HepG2 (cell line): ENCODE measurements around the gene DAPK3. TPM values are rescaled to one million over a fixed set of nuclear protein-coding genes. Genes with fewer than 3 reads are reported as not detected.
A peak's percentile ranks its signal among the peaks of the same experiment; 100 is the strongest.
"Not testable (repeated sequence)": the region's sequence is repeated elsewhere in the genome, so short reads cannot be mapped to it uniquely, and the experiment has no call there.

Experiments
- ATAC-seq: fragments of 200-7000 bp; cut with Tn5 transposase; 3 replicates; pipeline ENCODE4 v1.9.1; 2020; ENCODE audit warnings: mild to moderate bottlenecking, moderate library complexity
- BruUV-seq: library from RNA; stranded (reverse); fragments of 400-500 nt; replicated peaks from 2 replicates; lab custom pipeline; 2021; lab: Mats Ljungman, UMichigan
- CTCF ChIA-PET: fragments of 300-600 bp; formaldehyde crosslinking; extraction: SDS; loops from one replicate; lab custom pipeline; 2021; ENCODE audit warnings: low total read pairs, inconsistent platforms, low intra/inter-chr PET ratio; lab: Yijun Ruan, JAX
- POLR2A ChIA-PET: fragments of 350-600 bp; sonication (Branson Sonifier 250); formaldehyde crosslinking; loops from one replicate; lab custom pipeline; 2020; ENCODE audit warnings: antibody characterized with exemption, inconsistent platforms; lab: Yijun Ruan, JAX
- DNase-seq: peaks from one replicate; pipeline ENCODE4 v3.0.0-alpha.2; 2015; ENCODE audit warnings: low spot score
- FAIRE-seq: peaks from 3 replicates; lab custom pipeline; 2011; peaks lifted over from hg19 to GRCh38; lab: Jason Lieb, UNC
- H2AFZ ChIP-seq: one replicate; pipeline ENCODE4 v1.6.1; 2011; ENCODE audit warnings: low read length, inconsistent platforms
- H3K27ac ChIP-seq: fragments of 300-600 bp; 3 replicates; pipeline ENCODE4 v1.8.0; 2011; ENCODE audit warnings: mixed run types, mild to moderate bottlenecking, mixed read lengths, low read length, inconsistent platforms; ENCODE audit not compliant: insufficient read depth; ENCODE audit errors: extremely low read length
- H3K27me3 ChIP-seq, 2 experiments: fragments of 200-600 bp in 1 of 2; 2 replicates in 1 of 2; 3 replicates in 1 of 2; pipeline versions ENCODE4 v1.6.0 to v1.8.0; 2011; ENCODE audit warnings: low read length in 2 of 2, mild to moderate bottlenecking in 2 of 2, moderate library complexity in 2 of 2, inconsistent platforms in 1 of 2; ENCODE audit not compliant: insufficient read depth in 2 of 2, control insufficient read depth in 1 of 2
- H3K36me3 ChIP-seq, 2 experiments: fragments of 200-600 bp in 1 of 2; replicated peaks in 1 of 2; 2 replicates in 1 of 2; 3 replicates in 1 of 2; pipeline versions ENCODE4 v1.5.1 to v1.8.0; 2011; ENCODE audit warnings: low read length in 2 of 2, inconsistent platforms in 1 of 2; ENCODE audit not compliant: insufficient read depth in 2 of 2, control insufficient read depth in 1 of 2
- H3K4me1 ChIP-seq: 2 replicates; pipeline ENCODE4 v1.5.1; 2012; ENCODE audit warnings: low read length, inconsistent platforms; ENCODE audit not compliant: insufficient read depth
- H3K4me2 ChIP-seq: 2 replicates; pipeline ENCODE4 v1.6.0; 2011; ENCODE audit warnings: low read depth, low read length, inconsistent platforms
- H3K4me3 ChIP-seq, 3 experiments: fragments of 200-600 bp in 1 of 3; sonication (generic), shearing (Covaris generic) in 1 of 3; replicated peaks in 1 of 3; 2 replicates each; pipeline ENCODE4 v1.5.1; 2011 to 2016; ENCODE audit warnings: low read length in 3 of 3, inconsistent platforms in 2 of 3, low read depth in 2 of 3, mild to moderate bottlenecking in 2 of 3, control low read depth in 1 of 3, mixed read lengths in 1 of 3; ENCODE audit not compliant: insufficient read depth in 1 of 3
- H3K79me2 ChIP-seq: one replicate; pipeline ENCODE4 v1.6.1; 2011; ENCODE audit warnings: low read length, inconsistent platforms; ENCODE audit not compliant: insufficient read depth
- H3K9ac ChIP-seq: 2 replicates; pipeline ENCODE4 v1.6.0; 2011; ENCODE audit warnings: mild to moderate bottlenecking, low read depth, low read length, inconsistent platforms; ENCODE audit not compliant: insufficient read depth
- H3K9me3 ChIP-seq: 2 replicates; pipeline ENCODE4 v1.5.1; 2012; ENCODE audit warnings: mild to moderate bottlenecking, low read length
- H4K20me1 ChIP-seq: 2 replicates; pipeline ENCODE4 v1.6.0; 2011; ENCODE audit warnings: inconsistent platforms, mild to moderate bottlenecking, low read length, moderate library complexity; ENCODE audit not compliant: insufficient read depth
- ARID5B ChIP-seq: IDR thresholded peaks from 2 replicates; pipeline ENCODE4 v1.4.0; 2020; ENCODE audit warnings: mild to moderate bottlenecking, missing genetic modification reagents
- FOXC1 ChIP-seq: sonication (generic); formaldehyde crosslinking; IDR thresholded peaks from 2 replicates; pipeline ENCODE4 v1.8.0; 2022; ENCODE audit warnings: mild to moderate bottlenecking, missing genetic modification reagents, borderline replicate concordance
- FOXP4 ChIP-seq: sonication (generic); formaldehyde crosslinking; IDR thresholded peaks from 2 replicates; pipeline ENCODE4 v1.4.0; 2020; ENCODE audit warnings: missing genetic modification reagents
- MIXL1 ChIP-seq: IDR thresholded peaks from 2 replicates; pipeline ENCODE4 v1.6.1; 2016
- RARA ChIP-seq: IDR thresholded peaks from 2 replicates; pipeline ENCODE4 v1.6.1; 2016; ENCODE audit warnings: missing genetic modification reagents, missing compliant biosample characterization
- ZNF121 ChIP-seq: sonication (generic); formaldehyde crosslinking; IDR thresholded peaks from 2 replicates; pipeline ENCODE4 v1.5.0; 2020; ENCODE audit warnings: mild to moderate bottlenecking, missing genetic modification reagents
- WGBS: methylation state at CpG from one replicate; pipeline ENCODE4 v1.1.6; 2017; ENCODE audit warnings: low lambda C conversion rate; 5-methylcytosine and 5-hydroxymethylcytosine counted together
- in situ Hi-C: cut with HindIII; loops from 2 replicates; pipeline ENCODE4 v1.10.0; 2017; ENCODE audit warnings: low pct_unique_long_range_greater_than_20kb; ENCODE audit not compliant: extremely low pct_ligation_motif_present
- intact Hi-C: fragments of 100-400 bp; cut with micrococcal nuclease; formaldehyde crosslinking; loops from one replicate; pipeline ENCODE4 v1.10.0; 2022; ENCODE audit not compliant: unreplicated experiment
- polyA plus RNA-seq, 8 experiments: library from polyadenylated mRNA; depleted of rRNA in 3 of 8; stranded (reverse) in 7 of 8; unstranded in 1 of 8; fragments of >200 nt; fragmentation: Illumina TruSeq in 4 of 8; extraction: Trizol in 4 of 8; gene quantifications; 2 replicates each; pipeline versions ENCODE4 v1.2.1 to v1.2.3, GENCODE V29; 2011 to 2016; ENCODE audit warnings: low read depth in 4 of 8, missing spikeins in 1 of 8, mixed read lengths in 1 of 8; ENCODE audit not compliant: insufficient read depth in 1 of 8
- total RNA-seq, 5 experiments: library from RNA; depleted of rRNA; stranded (reverse); fragments of >200 nt; fragmentation: Illumina TruSeq; extraction: Trizol; gene quantifications; 2 replicates each; pipeline ENCODE4 v1.2.3, GENCODE V29; 2016; ENCODE audit warnings: low read depth in 1 of 5
- TF ChIP-seq, protein P1 (sequence below): sonication (generic); formaldehyde crosslinking; IDR thresholded peaks from 2 replicates; pipeline ENCODE4 v1.4.0; 2020; ENCODE audit warnings: missing genetic modification reagents

The DAPK3 gene
- total and polyA plus RNA-seq, 2 of the 13 experiments (the other 11 are each of a cell fraction or from before 2014, with no cell fraction given), result 30.5 to 37.3 TPM

GRCh38 chr19:4000798-4001197, 29.9 kb upstream of the DAPK3 start:
- WGBS, result 77% methylated on average over 5 of the region's 5 CpGs
- 0 out of 2 replicates have a peak, but pooled peaks have one; percentile 26 for TF ChIP-seq ZNF121 (CRISPR knock-in tag)
- H3K9ac ChIP-seq, H3K4me2 ChIP-seq, H3K9me3 ChIP-seq, H3K27me3 ChIP-seq, CTCF ChIA-PET, BruUV-seq, ATAC-seq, H4K20me1 ChIP-seq, H3K4me3 ChIP-seq, DNase-seq, H3K27ac ChIP-seq, H3K36me3 ChIP-seq, H2AFZ ChIP-seq, H3K79me2 ChIP-seq, in situ Hi-C loops, FAIRE-seq: not testable (repeated sequence)
- H3K4me1 ChIP-seq, result peaks cover 28% of the 10 kb centered on the region
- intact Hi-C loops, result loop anchor here (10.0 kb wide), 1 partner anchor 134 kb away; no protein-coding TSS in a partner anchor
- POLR2A ChIA-PET, result interaction anchor here (1.1 kb wide), 1 partner anchor 51 kb away, joined by 5 read pairs; no protein-coding TSS in a partner anchor

DNA sequence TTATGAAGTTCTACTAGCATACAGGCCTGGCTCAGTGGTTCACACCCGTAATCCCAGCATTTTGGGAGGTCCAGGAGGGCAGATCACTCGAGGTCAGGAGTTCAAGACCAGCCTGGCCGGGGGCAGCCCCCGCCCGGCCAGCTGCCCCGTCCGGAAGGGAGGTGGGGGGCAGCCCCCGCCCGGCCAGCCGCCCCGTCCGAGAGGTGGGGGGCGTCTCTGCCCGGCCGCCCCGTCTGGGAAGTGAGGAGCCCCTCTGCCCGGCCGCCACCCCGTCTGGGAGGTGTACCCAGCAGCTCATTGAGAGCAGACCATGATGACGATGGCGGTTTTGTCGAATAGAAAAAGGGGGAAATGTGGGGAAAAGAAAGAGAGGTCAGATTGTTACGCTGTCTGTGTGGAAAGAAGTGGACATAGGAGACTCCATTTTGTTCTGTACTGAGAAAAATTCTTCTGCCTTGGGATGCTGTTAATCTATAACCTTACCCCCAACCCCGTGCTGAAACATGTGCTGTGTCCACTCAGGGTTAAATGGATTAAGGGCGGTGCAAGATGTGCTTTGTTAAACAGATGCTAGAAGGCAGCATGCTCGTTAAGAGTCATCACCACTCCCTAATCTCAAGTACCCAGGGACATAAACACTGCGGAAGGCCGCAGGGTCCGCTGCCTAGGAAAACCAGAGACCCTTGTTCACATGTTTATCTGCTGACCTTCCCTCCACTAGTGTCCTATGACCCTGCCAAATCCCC, 27.9 kb upstream of the DAPK3 start:
- in situ Hi-C loops, DNase-seq, H4K20me1 ChIP-seq, CTCF ChIA-PET, H3K27ac ChIP-seq, H3K9me3 ChIP-seq, H3K27me3 ChIP-seq, POLR2A ChIA-PET, H2AFZ ChIP-seq, intact Hi-C loops, BruUV-seq, H3K4me3 ChIP-seq, H3K79me2 ChIP-seq, FAIRE-seq, H3K36me3 ChIP-seq, ATAC-seq: not testable (repeated sequence)
- 24% methylated on average over 15 of the region's 29 CpGs for WGBS
- Histone ChIP-seq H3K4me2 (peak overlapping the region; percentile 36), H3K4me1 (peaks cover 39% of the 10 kb centered on the region), H3K9ac (peak overlapping the region; percentile 15; the same call in 1 of the 2 replicates)
- TF ChIP-seq FOXC1 (CRISPR knock-in tag), result 0 out of 2 replicates have a peak, but pooled peaks have one; percentile 20
- TF ChIP-seq MIXL1, result 0 out of 2 replicates have a peak, but pooled peaks have one; percentile 45
- TF ChIP-seq, protein P1, sequence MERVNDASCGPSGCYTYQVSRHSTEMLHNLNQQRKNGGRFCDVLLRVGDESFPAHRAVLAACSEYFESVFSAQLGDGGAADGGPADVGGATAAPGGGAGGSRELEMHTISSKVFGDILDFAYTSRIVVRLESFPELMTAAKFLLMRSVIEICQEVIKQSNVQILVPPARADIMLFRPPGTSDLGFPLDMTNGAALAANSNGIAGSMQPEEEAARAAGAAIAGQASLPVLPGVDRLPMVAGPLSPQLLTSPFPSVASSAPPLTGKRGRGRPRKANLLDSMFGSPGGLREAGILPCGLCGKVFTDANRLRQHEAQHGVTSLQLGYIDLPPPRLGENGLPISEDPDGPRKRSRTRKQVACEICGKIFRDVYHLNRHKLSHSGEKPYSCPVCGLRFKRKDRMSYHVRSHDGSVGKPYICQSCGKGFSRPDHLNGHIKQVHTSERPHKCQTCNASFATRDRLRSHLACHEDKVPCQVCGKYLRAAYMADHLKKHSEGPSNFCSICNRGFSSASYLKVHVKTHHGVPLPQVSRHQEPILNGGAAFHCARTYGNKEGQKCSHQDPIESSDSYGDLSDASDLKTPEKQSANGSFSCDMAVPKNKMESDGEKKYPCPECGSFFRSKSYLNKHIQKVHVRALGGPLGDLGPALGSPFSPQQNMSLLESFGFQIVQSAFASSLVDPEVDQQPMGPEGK (CRISPR knock-in tag), result peak; percentile 63
- TF ChIP-seq ARID5B (CRISPR knock-in tag), result peak; percentile 44; the same call in 1 of the 2 replicates
- 0 out of 2 replicates have a peak, but pooled peaks have one; percentile 23 for TF ChIP-seq RARA (CRISPR knock-in tag)
- TF ChIP-seq FOXP4 (CRISPR knock-in tag), result 0 out of 2 replicates have a peak, but pooled peaks have one; percentile 12
